HG03354 (cell line): ENCODE data around the gene RBM20.

Experiments
- ATAC-seq: cut with Tn5 transposase; IDR thresholded peaks from one replicate; pipeline ENCODE4 v1.9.1; 2021; ENCODE audit warnings: mild to moderate bottlenecking; ENCODE audit not compliant: unreplicated experiment, poor library complexity, severe bottlenecking

RBM20 gene

GRCh38 chr10:110871298-110872084 is 227.4 kb downstream of the RBM20 start, which contains the start of gene PDCD4:
Gene PDCD4 (plus strand): TSS chr10:110871928. CDS start chr10:110876028, 4,100 bp downstream.
- ATAC-seq, result peak; percentile 80

DNA sequence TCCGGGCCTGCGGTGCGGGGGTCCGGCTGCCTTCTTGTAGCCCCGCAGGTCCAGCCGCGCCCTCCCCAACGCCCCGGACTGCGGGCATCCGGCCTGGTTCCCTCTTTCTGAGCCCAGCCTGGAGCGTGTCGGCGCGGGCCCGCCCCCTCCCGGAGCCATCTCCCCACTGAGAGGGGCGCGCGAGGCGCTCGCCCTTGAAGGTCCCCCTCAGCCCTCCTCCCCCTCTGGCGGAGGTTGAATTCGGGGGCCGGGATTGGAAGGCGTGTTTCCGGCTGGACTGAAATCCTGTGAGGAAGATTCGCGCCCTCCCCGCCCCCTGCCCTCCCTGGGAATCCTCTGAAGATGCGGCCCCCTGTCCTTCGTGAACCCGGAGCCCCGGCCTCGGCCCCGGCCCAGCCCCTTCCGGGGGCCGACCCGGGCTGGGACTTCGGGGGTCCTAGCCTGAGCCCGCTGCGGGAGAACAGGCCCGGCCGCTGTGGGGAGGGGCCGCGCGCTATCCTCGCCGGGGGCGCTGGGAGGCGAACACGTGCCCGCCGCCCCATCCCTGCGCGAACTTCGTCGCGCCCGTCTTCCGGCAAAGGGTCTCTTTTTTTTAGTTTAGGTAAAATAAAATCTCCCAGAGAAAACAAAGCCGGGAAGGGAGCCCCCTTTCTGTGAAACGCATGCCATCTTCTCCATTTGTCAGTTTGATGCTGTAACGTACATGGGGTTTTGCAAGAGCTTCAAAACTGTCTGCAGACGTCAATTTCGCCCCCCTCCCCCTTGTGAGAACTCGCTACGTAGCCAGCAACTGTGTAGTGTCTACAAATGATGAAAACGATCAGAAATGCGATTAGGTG is 228.2 kb downstream of the RBM20 start:
- peak; percentile 56 for ATAC-seq

- no peak for ATAC-seq
Observed at GRCh38 chr10:110872984-110873923, 229.1 kb downstream of the RBM20 start.

DNA sequence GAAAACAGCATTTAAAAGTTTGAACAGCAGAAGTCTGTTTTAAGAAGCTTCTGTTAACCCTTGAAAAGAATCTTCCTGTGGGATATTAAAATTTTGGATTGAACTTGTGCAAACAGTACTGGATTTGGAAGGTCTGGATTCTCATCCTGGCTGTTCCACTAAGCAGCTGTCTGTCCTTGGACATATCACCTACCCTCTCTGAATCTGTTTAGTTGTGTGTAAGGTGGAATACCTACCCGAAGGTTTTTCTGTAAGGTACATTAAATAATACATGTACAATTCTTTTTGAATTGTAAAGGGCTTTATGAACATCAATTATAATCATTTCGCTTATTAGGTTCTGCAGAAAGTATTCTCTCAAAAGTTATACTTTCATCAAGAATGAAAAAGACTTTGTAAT is 229.8 kb downstream of the RBM20 start:
- no peak for ATAC-seq

- no peak for ATAC-seq
Observed at GRCh38 chr10:110876000-110876399, 231.9 kb downstream of the RBM20 start.

GRCh38 chr10:110876788-110877187 is 232.7 kb downstream of the RBM20 start:
- no peak for ATAC-seq

DNA sequence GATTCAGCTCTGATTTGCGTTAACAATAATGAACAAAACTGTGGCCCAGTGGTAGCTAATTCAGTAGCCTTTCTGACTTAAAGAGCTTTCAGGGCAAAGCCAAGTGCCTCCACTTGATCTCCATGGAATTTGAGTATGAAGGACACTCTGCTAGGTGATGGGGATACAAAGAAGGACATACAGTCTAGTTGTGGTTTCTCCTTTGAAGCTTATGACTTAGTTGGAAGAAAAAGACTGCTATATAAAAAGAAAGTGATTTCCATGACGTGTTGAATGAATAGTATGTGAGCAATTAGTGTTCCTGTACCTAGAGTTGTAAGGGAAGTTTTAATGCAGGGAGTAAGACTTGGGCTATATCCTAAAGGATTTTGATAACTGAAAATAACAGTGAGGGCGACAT is 235.9 kb downstream of the RBM20 start:
- no peak for ATAC-seq

- ATAC-seq, result no peak
Observed at GRCh38 chr10:110881247-110881646, 237.1 kb downstream of the RBM20 start.

- no peak for ATAC-seq
Observed at GRCh38 chr10:110881905-110882304, 237.8 kb downstream of the RBM20 start.

GRCh38 chr10:110883924-110884323 is 239.8 kb downstream of the RBM20 start:
- ATAC-seq, result no peak

- no peak for ATAC-seq
Observed at GRCh38 chr10:110885932-110886674, 242.0 kb downstream of the RBM20 start.

GRCh38 chr10:110887560-110887959 is 243.4 kb downstream of the RBM20 start:
- ATAC-seq, result no peak
